CD4-positive, CD25-positive, alpha-beta regulatory T cell (primary cell): Measurements from ENCODE around the gene PPP4R3B. TPM values are rescaled to one million over a fixed set of nuclear protein-coding genes. Genes with fewer than 3 reads are reported as not detected.
A peak's percentile ranks its signal among the peaks of the same experiment; 100 is the strongest.
"Not testable (repeated sequence)": the region's sequence is repeated elsewhere in the genome, so short reads cannot be mapped to it uniquely, and the experiment has no call there.

Experiments used
- ATAC-seq, 2 donors: fragments of 150-1000 bp; cut with Tn5 transposase; one replicate each; pipeline ENCODE4 v1.10.0; 2021; ENCODE audit warnings: low read depth in 2 of 2, moderate number of reproducible peaks in 2 of 2, moderate library complexity in 1 of 2
- DNase-seq, 3 donors: peaks; one replicate each; pipeline versions ENCODE4 v3.0.0 to v3.0.0-alpha.2; 2012 to 2022; ENCODE audit warnings: mixed read lengths in 1 of 3
- H3K27ac ChIP-seq: one replicate; pipeline ENCODE4 v1.7.0; 2013; ENCODE audit warnings: mild to moderate bottlenecking, low read length; ENCODE audit not compliant: insufficient read depth, poor library complexity, severe bottlenecking
- H3K27me3 ChIP-seq: one replicate; pipeline ENCODE4 v1.7.0; 2013; ENCODE audit warnings: low read length; ENCODE audit not compliant: control insufficient read depth, insufficient read depth
- H3K36me3 ChIP-seq: one replicate; pipeline ENCODE4 v1.7.0; 2013; ENCODE audit warnings: mild to moderate bottlenecking, low read length, moderate library complexity; ENCODE audit not compliant: control insufficient read depth, insufficient read depth
- H3K4me1 ChIP-seq: 2 replicates; pipeline ENCODE4 v1.7.0; 2013; ENCODE audit warnings: mild to moderate bottlenecking, low read length; ENCODE audit not compliant: insufficient read depth, control insufficient read depth, poor library complexity, severe bottlenecking
- H3K4me3 ChIP-seq: one replicate; pipeline ENCODE4 v1.7.0; 2013; ENCODE audit warnings: low read depth, mild to moderate bottlenecking, low read length, moderate library complexity
- H3K9me3 ChIP-seq, 2 experiments: 1 replicate in 1 of 2; 2 replicates in 1 of 2; pipeline ENCODE4 v1.7.0; 2013; ENCODE audit warnings: low read length in 2 of 2, mild to moderate bottlenecking in 1 of 2, moderate library complexity in 1 of 2; ENCODE audit not compliant: control insufficient read depth in 2 of 2
- H3K27ac Mint-ChIP-seq, 3 donors: one replicate each; pipeline ENCODE4 v1.8.0; 2020 to 2022; ENCODE audit warnings: mild to moderate bottlenecking in 3 of 3, mixed read lengths in 3 of 3, moderate library complexity in 2 of 3
- H3K27me3 Mint-ChIP-seq: one replicate; pipeline ENCODE4 v1.8.0; 2022; ENCODE audit warnings: mild to moderate bottlenecking, mixed read lengths
- H3K36me3 Mint-ChIP-seq: one replicate; pipeline ENCODE4 v1.8.0; 2020; ENCODE audit warnings: mixed read lengths
- H3K4me1 Mint-ChIP-seq, 4 donors: one replicate each; pipeline ENCODE4 v1.8.0; 2020 to 2022; ENCODE audit warnings: mixed read lengths in 4 of 4, mild to moderate bottlenecking in 1 of 4
- H3K4me3 Mint-ChIP-seq, 4 donors: one replicate each; pipeline ENCODE4 v1.8.0; 2020 to 2022; ENCODE audit warnings: mild to moderate bottlenecking in 4 of 4, mixed read lengths in 4 of 4, moderate library complexity in 3 of 4
- H3K9me3 Mint-ChIP-seq, 7 donors: one replicate each; pipeline ENCODE4 v1.8.0; 2020 to 2022; ENCODE audit warnings: mixed read lengths in 7 of 7, mild to moderate bottlenecking in 3 of 7, moderate library complexity in 2 of 7
- polyA plus RNA-seq, 4 donors: library from polyadenylated mRNA; unstranded; fragments of 300-500 nt; fragmentation: Illumina TruSeq; gene quantifications; one replicate each; pipeline ENCODE4 v1.2.3, GENCODE V29; 2021
- total RNA-seq: library from RNA; stranded (reverse); gene quantifications from one replicate; pipeline ENCODE4 v1.2.3, GENCODE V29; 2022

Gene PPP4R3B
- total and polyA plus RNA-seq, 5 donors from 2014 or later: 71.8 to 85.4 (median 77.6) TPM

DNA sequence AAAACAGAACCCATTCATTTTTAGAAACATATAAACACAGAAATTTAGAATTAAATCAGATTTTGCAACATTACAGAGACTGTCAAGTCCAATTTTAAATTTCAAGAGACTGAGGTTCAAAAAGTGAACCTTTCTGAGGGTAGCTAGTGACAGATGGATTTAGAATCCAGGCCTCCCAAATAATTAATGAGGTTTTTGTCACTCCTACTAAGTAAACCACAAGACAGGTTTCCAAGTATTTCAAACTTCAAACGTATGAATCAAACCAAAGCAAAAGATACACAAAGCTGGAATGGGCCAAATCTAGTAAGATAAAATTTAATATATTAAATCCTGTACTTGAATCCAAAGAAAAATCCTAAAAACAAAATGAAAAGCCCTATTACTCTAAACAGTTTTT, 25.3 kb downstream of the PPP4R3B start:
- H3K4me1 ChIP-seq: peaks cover 15% of the 10 kb centered on the region
- no peak for DNase-seq
- ATAC-seq: no peak

DNA sequence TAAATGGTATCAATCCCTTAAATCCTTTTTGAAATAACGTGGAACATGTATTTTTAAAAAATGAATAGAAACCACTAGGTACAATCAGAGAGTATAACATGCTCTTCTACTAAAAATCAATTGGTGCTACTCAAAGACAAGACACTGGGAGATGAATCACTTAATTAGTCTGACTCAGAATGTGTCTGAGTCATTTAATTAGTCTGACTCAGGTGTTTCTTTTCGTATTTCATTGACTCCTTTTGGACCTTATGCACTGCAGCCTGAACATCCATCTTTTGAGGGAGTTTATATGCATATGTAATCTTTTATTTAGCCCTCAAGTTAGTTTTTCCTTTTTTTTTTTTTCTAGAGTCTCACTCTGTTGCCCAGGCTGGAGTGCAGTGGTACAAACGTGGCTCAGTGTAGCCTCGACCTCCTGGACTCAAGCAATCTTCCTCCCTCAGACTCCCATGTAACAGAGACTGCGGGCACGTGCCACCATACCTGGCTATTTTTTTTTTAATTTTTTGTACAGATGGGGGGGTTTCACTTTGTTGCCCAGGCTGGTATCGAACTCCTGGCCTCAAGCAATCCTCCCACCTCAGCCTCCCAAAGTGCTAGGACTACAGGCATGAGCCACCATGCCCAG, 26.5 kb downstream of the PPP4R3B start:
- Mint-ChIP-seq H3K27me3 (no peaks in the 10 kb centered on the region), H3K36me3 (peaks cover 16% of the 10 kb centered on the region), H3K4me3 (peak overlapping the region in 2 of 4 donors; percentile 2 to 3), H3K27ac (peak overlapping the region; percentile 15 to 56 (median 49)), H3K9me3 (no peaks in the 10 kb centered on the region), H3K4me1 (peaks cover 26 to 54% (median 37%) of the 10 kb centered on the region in 4 donors)
- DNase-seq (peak in 1 of 3 donors; percentile 58), ATAC-seq (peak; percentile 92 to 94)
- Histone ChIP-seq H3K4me3 (no peak overlapping the region), H3K9me3 (no peaks in the 10 kb centered on the region), H3K27me3 (no peaks in the 10 kb centered on the region), H3K27ac (no peak overlapping the region), H3K4me1 (peaks cover 19% of the 10 kb centered on the region), H3K36me3 (peaks cover 29% of the 10 kb centered on the region)

More for the DNA sequence above, 25.3 kb downstream of the PPP4R3B start:
- Mint-ChIP-seq H3K27ac (peak overlapping the region in 2 of 3 donors; percentile 16 to 69), H3K4me3 (no peak overlapping the region), H3K27me3 (no peaks in the 10 kb centered on the region), H3K36me3 (peaks cover 20% of the 10 kb centered on the region), H3K9me3 (no peaks in the 10 kb centered on the region), H3K4me1 (peaks cover 24 to 50% (median 33%) of the 10 kb centered on the region in 4 donors)
- Histone ChIP-seq H3K9me3 (no peaks in the 10 kb centered on the region), H3K4me3 (no peak overlapping the region), H3K36me3 (peaks cover 28% of the 10 kb centered on the region), H3K27me3 (no peaks in the 10 kb centered on the region), H3K27ac (no peak overlapping the region)

DNA sequence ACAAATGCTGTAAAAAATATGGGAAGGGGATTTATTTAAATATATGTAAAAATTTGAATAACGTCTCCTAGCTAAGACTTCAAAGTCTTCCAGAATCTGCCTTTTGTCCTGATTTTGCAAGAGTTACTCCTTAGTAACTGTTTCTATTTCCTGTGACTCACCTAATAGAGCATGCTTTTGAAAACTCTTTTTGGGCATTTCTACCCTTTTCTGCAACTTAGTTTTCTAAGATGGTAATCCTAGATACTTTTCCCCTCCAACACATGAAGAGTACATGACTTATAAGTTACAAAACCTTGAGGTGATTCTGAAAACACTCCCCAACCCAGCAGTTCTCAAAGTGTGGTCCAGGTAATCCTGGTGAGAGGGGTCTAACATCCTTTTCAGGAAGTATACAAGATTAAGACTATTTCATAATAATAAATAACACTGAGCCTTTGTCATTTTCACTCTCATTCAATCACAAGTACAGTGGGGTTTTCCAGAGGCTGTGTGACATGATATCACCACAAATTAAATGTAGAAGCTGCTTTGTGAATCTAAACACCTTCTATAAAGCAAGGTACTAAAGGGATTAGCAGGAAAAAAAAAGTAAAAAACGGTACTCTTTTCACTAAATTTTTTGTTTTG, 31.9 kb downstream of the PPP4R3B start:
- H3K36me3 ChIP-seq: peaks cover 67% of the 10 kb centered on the region
- ATAC-seq (no peak), DNase-seq (no peak)
- H3K9me3 ChIP-seq: no peaks in the 10 kb centered on the region
- Mint-ChIP-seq H3K4me1 (peaks cover 15 to 51% (median 18%) of the 10 kb centered on the region in 4 donors), H3K4me3 (no peak overlapping the region), H3K27ac (peak overlapping the region in 1 of 3 donors; percentile 40), H3K9me3 (no peaks in the 10 kb centered on the region), H3K27me3 (no peaks in the 10 kb centered on the region), H3K36me3 (peaks cover 16% of the 10 kb centered on the region)
- no peak overlapping the region for H3K4me3 ChIP-seq
- no peaks in the 10 kb centered on the region for H3K27me3 ChIP-seq
- H3K4me1 ChIP-seq: peaks cover 11% of the 10 kb centered on the region
- no peak overlapping the region for H3K27ac ChIP-seq

DNA sequence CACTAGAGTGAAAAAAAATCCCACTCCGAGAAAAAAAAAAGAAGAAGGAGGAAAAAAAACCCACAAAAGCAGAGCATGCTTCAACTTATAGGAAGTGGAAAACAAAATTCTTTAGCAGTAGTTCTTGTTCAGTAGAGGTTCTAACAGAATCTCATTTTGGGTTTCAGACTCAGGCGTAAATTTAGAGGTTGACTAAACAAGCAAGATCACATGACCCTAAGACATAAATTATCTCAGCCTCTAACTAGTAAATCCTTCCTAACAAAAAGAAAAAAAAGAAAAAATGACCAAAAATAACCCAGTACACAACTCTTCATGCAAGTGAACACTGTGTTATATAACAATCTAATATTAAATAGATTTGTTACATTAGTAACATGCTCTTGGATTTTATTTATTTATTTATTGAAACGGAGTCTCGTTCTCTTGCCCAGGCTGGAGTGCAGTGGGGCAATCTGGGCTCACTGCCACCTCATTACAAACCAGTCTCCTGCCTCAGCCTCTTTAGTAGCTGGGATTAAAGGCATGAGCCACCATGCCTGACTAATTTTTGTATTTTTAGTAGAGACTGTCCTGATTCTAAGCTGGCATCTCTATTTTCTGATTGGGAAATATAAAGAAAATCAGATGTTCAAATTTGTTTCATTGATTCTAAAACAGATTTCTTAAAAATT, 35.4 kb downstream of the PPP4R3B start:
- DNase-seq (no peak), ATAC-seq (no peak)
- Histone ChIP-seq H3K36me3 (peaks cover 80% of the 10 kb centered on the region), H3K9me3 (no peaks in the 10 kb centered on the region), H3K4me1 (peaks cover 11% of the 10 kb centered on the region), H3K27ac (no peak overlapping the region), H3K27me3 (no peaks in the 10 kb centered on the region), H3K4me3 (no peak overlapping the region)
- Mint-ChIP-seq H3K4me1 (peaks cover 19 to 49% (median 20%) of the 10 kb centered on the region in 4 donors), H3K27ac (peak overlapping the region; percentile 71 to 83 (median 78)), H3K9me3 (no peaks in the 10 kb centered on the region), H3K27me3 (no peaks in the 10 kb centered on the region), H3K4me3 (no peak overlapping the region), H3K36me3 (peaks cover 35% of the 10 kb centered on the region)

DNA sequence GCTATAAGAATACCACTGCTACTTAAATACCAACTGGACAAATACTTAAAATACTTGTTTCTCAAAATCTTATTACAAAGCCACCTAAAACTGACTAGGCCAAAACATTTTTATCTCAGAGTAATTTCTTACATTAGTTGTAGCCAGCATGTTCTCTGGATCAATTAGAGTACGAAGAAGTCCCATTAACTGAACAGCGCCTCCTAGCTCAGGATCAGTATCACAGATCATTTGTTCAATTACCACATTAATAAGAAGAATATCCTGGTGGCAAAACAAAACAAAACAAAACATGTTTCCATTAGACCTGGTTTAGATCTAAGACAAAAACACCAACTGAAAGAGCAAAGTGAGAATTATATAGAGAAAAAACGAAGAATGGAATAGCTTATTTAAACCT, 36.0 kb downstream of the PPP4R3B start:
- H3K36me3 Mint-ChIP-seq: peaks cover 37% of the 10 kb centered on the region
- H3K9me3 ChIP-seq: no peaks in the 10 kb centered on the region
- no peaks in the 10 kb centered on the region for H3K27me3 ChIP-seq
- H3K4me3 Mint-ChIP-seq: no peak overlapping the region
- no peak overlapping the region for H3K27ac ChIP-seq
- ATAC-seq: no peak
- peaks cover 10% of the 10 kb centered on the region for H3K4me1 ChIP-seq
- H3K9me3 Mint-ChIP-seq: no peaks in the 10 kb centered on the region
- H3K36me3 ChIP-seq: peaks cover 79% of the 10 kb centered on the region
- H3K27ac Mint-ChIP-seq: peak overlapping the region; percentile 71 to 83 (median 78)
- peak in 2 of 3 donors; percentile 6 to 26 for DNase-seq
- no peak overlapping the region for H3K4me3 ChIP-seq
- peaks cover 16 to 43% (median 17%) of the 10 kb centered on the region in 4 donors for H3K4me1 Mint-ChIP-seq
- H3K27me3 Mint-ChIP-seq: no peaks in the 10 kb centered on the region

DNA sequence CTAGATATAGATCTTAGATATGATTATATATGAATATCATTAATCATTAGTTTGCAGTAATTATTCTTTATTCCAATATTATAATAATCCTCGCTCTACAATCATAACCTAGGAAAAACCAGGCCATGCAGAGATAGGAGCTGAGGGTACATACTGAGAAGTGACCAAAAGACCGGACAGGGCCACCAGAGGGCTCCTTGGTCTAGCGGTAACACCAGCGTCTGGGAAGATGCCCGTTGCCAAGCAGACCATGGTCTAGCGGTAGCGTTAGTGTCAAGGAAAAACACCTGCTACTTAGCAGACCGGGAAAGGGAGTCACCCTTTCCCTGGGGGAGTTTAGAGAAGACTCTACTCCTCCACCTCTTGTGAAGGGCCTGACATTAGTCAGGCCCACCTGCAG, 48.4 kb downstream of the PPP4R3B start:
- Mint-ChIP-seq H3K27ac (peak overlapping the region in 2 of 3 donors; percentile 41 to 44), H3K4me1 (peaks cover 11 to 35% (median 23%) of the 10 kb centered on the region in 4 donors), H3K36me3 (peaks cover 46% of the 10 kb centered on the region)
- Histone ChIP-seq H3K4me1 (peaks cover 11% of the 10 kb centered on the region), H3K36me3 (peaks cover 79% of the 10 kb centered on the region)
- H3K4me3 ChIP-seq, H3K4me3 Mint-ChIP-seq, ATAC-seq, H3K27me3 Mint-ChIP-seq, DNase-seq, H3K9me3 ChIP-seq, H3K27ac ChIP-seq, H3K27me3 ChIP-seq, H3K9me3 Mint-ChIP-seq: not testable (repeated sequence)

DNA sequence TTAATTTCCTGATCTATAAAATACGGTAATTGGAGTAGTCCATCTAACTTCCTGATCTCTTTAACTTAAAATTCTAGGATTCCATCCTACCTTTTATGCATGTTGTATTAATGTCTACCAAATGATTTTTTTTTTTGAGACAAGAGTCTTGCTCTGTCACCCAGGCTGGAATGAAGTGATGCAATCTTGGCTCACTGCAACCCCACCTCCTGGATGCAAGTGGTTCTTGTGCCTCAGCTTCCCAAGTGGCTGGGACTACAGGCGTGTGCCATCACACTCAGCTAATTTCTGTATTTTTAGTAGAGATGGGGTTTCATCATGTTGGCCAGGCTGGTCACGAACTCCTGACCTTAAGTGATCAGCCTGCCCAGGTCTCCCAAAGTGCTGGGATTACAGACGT, 50.1 kb downstream of the PPP4R3B start:
- peak overlapping the region in 2 of 3 donors; percentile 20 to 73 for H3K27ac Mint-ChIP-seq
- Histone ChIP-seq H3K27me3 (no peaks in the 10 kb centered on the region), H3K4me1 (peaks cover 11% of the 10 kb centered on the region), H3K36me3 (peaks cover 80% of the 10 kb centered on the region), H3K27ac (no peak overlapping the region), H3K4me3 (no peak overlapping the region), H3K9me3 (no peaks in the 10 kb centered on the region)
- peaks cover 8 to 27% (median 18%) of the 10 kb centered on the region in 4 donors for H3K4me1 Mint-ChIP-seq
- DNase-seq (no peak), ATAC-seq (no peak)
- peaks cover 59% of the 10 kb centered on the region for H3K36me3 Mint-ChIP-seq
- H3K9me3 Mint-ChIP-seq: peaks cover 0 to 3% (median 0%) of the 10 kb centered on the region in 7 donors
- no peaks in the 10 kb centered on the region for H3K27me3 Mint-ChIP-seq
- no peak overlapping the region for H3K4me3 Mint-ChIP-seq
